HL-60 (cell line): Measurements from ENCODE around the gene PGBD5.
"Not testable (repeated sequence)": the region's sequence is repeated elsewhere in the genome, so short reads cannot be mapped to it uniquely, and the experiment has no call there.

ENCODE experiments used
- DNase-seq, 2 experiments: peaks; one replicate each; pipeline ENCODE4 v3.0.0-alpha.2; 2010 to 2020; ENCODE audit warnings: low read depth in 1 of 2, low spot score in 1 of 2
- H3K27ac ChIP-seq: fragments of 250-450 bp; sonication (Bioruptor Pico); replicated peaks from 2 replicates; pipeline ENCODE4 v1.5.1; 2020; ENCODE audit warnings: mild to moderate bottlenecking, moderate library complexity
- H3K27me3 ChIP-seq: fragments of 250-450 bp; sonication (Bioruptor Pico); 2 replicates; pipeline ENCODE4 v1.5.1; 2021; ENCODE audit warnings: mild to moderate bottlenecking, moderate library complexity; ENCODE audit not compliant: insufficient read depth, poor library complexity, severe bottlenecking
- H3K4me3 ChIP-seq: replicated peaks from 2 replicates; pipeline ENCODE4 v1.5.1; 2011; ENCODE audit warnings: mild to moderate bottlenecking, control low read depth, low read length; ENCODE audit not compliant: insufficient read depth
- GABPA ChIP-seq: IDR thresholded peaks from 2 replicates; pipeline ENCODE4 v1.6.1; 2012; ENCODE audit warnings: low read depth
- POLR2AphosphoS5 ChIP-seq: IDR thresholded peaks from 2 replicates; pipeline ENCODE4 v1.6.1; 2012; ENCODE audit warnings: low read depth
- SPI1 ChIP-seq: IDR thresholded peaks from 2 replicates; pipeline ENCODE4 v1.6.1; 2012; ENCODE audit warnings: low read depth, mild to moderate bottlenecking, borderline replicate concordance
- TF ChIP-seq, protein P1 (sequence below): IDR thresholded peaks from 2 replicates; pipeline ENCODE4 v1.6.1; 2012; ENCODE audit warnings: low read depth; ENCODE audit not compliant: insufficient replicate concordance
- TF ChIP-seq, protein P2 (sequence below): IDR thresholded peaks from one replicate; pipeline ENCODE4 v1.5.1; 2011; ENCODE audit warnings: low read length, control low read depth, inconsistent platforms; ENCODE audit not compliant: insufficient read depth

PGBD5 gene

DNA sequence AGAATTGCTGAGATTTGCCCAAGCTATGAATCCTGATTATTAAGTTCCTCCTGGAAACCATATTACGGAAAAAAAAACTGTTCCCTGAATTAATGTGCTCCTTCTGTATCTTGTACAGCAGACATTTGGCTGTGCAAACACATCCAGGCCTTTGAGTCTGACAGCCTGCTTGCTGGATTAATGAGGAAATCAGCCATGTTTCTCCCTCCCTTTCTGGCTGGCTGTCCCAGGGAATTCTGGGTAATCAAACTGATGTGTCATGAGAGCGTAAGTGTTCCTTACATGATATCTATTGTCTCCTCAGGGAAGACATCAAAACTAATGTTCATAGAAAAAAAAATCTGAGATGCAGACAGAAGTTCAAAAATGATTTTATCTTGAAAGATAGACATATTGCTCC is 18.8 kb downstream of the PGBD5 start:
- H3K4me3 ChIP-seq, result no peak overlapping the region
- TF ChIP-seq POLR2AphosphoS5, result no peak
- TF ChIP-seq, protein P1, sequence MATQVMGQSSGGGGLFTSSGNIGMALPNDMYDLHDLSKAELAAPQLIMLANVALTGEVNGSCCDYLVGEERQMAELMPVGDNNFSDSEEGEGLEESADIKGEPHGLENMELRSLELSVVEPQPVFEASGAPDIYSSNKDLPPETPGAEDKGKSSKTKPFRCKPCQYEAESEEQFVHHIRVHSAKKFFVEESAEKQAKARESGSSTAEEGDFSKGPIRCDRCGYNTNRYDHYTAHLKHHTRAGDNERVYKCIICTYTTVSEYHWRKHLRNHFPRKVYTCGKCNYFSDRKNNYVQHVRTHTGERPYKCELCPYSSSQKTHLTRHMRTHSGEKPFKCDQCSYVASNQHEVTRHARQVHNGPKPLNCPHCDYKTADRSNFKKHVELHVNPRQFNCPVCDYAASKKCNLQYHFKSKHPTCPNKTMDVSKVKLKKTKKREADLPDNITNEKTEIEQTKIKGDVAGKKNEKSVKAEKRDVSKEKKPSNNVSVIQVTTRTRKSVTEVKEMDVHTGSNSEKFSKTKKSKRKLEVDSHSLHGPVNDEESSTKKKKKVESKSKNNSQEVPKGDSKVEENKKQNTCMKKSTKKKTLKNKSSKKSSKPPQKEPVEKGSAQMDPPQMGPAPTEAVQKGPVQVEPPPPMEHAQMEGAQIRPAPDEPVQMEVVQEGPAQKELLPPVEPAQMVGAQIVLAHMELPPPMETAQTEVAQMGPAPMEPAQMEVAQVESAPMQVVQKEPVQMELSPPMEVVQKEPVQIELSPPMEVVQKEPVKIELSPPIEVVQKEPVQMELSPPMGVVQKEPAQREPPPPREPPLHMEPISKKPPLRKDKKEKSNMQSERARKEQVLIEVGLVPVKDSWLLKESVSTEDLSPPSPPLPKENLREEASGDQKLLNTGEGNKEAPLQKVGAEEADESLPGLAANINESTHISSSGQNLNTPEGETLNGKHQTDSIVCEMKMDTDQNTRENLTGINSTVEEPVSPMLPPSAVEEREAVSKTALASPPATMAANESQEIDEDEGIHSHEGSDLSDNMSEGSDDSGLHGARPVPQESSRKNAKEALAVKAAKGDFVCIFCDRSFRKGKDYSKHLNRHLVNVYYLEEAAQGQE, result no peak
- TF ChIP-seq, protein P2, sequence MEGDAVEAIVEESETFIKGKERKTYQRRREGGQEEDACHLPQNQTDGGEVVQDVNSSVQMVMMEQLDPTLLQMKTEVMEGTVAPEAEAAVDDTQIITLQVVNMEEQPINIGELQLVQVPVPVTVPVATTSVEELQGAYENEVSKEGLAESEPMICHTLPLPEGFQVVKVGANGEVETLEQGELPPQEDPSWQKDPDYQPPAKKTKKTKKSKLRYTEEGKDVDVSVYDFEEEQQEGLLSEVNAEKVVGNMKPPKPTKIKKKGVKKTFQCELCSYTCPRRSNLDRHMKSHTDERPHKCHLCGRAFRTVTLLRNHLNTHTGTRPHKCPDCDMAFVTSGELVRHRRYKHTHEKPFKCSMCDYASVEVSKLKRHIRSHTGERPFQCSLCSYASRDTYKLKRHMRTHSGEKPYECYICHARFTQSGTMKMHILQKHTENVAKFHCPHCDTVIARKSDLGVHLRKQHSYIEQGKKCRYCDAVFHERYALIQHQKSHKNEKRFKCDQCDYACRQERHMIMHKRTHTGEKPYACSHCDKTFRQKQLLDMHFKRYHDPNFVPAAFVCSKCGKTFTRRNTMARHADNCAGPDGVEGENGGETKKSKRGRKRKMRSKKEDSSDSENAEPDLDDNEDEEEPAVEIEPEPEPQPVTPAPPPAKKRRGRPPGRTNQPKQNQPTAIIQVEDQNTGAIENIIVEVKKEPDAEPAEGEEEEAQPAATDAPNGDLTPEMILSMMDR, result no peak
- TF ChIP-seq GABPA, result no peak
- no peak for TF ChIP-seq SPI1
- DNase-seq, result no peak
- no peaks in the 10 kb centered on the region for H3K27me3 ChIP-seq
- H3K27ac ChIP-seq, result no peak overlapping the region

DNA sequence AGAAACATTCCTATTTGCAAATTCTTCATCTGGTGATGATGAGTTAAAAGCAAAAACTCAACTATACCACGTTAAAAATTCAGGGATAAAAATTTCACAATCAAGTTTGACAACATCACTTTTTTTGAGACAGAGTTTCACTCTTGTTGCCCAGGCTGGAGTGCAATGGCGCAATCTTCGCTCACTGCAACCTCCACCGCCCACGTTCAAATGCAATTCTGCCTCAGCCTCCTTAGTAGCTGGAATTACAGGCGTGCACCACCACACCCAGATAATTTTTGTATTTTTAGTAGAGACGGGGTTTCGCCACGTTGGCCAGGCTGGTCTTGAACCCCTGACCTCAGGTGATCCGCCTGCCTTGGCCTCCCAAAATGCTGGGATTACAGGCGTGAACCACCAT is 19.4 kb downstream of the PGBD5 start:
- DNase-seq, result peak in 1 of 2 experiments; percentile 16
- not testable (repeated sequence) for H3K27ac ChIP-seq, H3K4me3 ChIP-seq, H3K27me3 ChIP-seq

DNA sequence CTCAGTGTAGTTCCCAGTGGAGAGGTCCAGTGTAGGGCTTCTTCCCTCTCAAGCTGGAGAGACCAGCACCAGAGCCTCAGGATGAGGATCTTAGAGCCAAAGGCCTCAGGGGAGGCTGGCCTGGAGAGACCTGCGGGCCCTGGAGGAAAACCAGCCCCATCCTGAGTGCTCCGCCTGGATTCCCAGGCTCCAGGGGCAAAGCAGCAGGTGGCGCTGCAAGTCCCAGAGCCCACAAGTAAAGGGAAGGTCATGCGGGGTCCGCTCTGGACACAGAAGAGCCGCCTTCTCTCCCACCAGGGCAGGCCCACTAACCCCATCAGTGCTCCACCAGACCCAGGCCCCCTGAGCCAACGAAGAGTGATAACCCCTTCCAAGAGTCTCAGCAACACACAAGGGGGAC is 22.7 kb downstream of the PGBD5 start:
- H3K27ac ChIP-seq, result no peak overlapping the region
- H3K4me3 ChIP-seq, result no peak overlapping the region
- DNase-seq, result no peak
- TF ChIP-seq, protein P2, result no peak
- TF ChIP-seq SPI1, result no peak
- TF ChIP-seq GABPA, result no peak
- no peak for TF ChIP-seq POLR2AphosphoS5
- TF ChIP-seq, protein P1, result no peak
- no peaks in the 10 kb centered on the region for H3K27me3 ChIP-seq

DNA sequence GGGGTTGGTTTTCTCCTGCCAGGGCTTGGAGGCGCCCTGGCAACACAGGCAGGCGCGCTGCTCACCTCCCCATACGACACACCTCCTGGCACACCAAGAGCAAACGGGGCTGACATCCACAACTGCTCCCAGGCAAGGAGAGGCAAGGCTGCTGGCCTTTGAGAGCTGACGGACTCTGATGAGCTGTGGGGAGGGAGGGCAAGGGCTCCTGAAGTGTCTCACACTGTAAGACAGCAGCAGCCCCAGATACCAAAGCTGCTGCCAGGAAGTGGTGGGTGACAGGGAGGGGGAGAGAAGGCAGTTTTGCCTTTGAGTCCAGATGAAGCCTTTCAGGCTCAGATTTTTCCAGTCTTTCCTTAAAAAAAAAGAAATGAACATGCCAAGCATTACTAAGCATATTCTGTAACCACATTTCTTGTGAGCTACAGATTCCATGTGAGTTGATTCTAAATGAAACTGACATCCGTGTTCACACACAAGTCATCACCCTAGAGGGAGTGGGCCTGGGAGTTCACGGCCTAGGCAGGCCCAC is 24.3 kb downstream of the PGBD5 start:
- H3K27me3 ChIP-seq, result no peaks in the 10 kb centered on the region
- H3K27ac ChIP-seq, result no peak overlapping the region
- no peak for DNase-seq
- no peak overlapping the region for H3K4me3 ChIP-seq
- TF ChIP-seq, protein P1, result no peak
- TF ChIP-seq, protein P2, result no peak
- TF ChIP-seq SPI1 (no peak), GABPA (no peak), POLR2AphosphoS5 (no peak)
